ENCODE data around the gene ADCY9.
A peak's percentile ranks its signal among the peaks of the same experiment; 100 is the strongest.
"Not testable (repeated sequence)": the region's sequence is repeated elsewhere in the genome, so short reads cannot be mapped to it uniquely, and the experiment has no call there.

The ADCY9 gene

DNA sequence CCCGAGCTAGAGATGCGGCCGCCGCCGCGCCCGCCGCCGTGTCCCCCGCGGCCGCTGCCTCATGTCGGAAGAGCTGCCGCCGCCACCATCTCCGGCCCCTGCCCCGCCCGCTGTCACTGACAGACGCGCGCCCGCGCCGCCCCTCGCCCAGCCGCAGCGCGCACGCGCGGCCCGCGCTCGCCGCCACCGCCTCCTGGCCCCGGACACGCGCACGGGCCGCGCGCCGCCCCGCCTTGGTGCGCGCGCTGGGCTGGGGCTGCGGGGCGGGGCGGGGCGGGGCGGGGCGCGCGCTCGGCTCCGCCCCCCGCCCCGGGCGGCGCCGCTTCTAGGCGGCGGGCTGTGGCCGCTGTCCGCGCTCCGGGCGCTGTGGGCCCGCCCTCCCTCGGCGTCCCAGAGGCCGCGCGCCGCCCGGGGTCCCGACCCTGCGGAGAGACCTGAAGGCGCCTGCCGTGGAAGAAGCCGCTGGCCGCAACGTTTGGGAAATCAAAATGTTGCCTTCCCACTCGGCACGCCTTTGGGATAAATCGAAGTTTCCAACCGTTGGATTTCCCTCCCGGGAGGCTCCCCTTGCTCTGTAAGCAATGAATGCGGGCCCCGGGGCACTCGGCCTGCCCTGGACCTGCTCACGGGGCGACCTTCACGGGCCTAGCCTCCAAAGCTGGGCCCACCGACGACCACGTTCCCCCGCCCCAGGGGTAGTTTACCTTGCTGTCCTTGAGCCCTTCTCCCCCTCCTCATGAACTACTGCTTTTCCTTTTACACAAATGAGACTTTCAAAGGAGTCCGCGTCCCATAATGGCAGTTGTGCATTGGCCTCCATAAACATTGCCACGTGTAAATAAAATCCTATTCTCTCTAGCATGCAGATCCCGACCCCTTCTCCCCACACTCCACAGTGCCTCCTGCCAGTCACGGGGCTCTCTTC, at the start of gene ADCY9:
TSS of gene ADCY9 (minus strand) at position 118 of the 925 bp plus-strand sequence. CDS start 1,000 bp downstream, outside the sequence.
- DNase-seq, result peak; percentile 21 to 63

DNA sequence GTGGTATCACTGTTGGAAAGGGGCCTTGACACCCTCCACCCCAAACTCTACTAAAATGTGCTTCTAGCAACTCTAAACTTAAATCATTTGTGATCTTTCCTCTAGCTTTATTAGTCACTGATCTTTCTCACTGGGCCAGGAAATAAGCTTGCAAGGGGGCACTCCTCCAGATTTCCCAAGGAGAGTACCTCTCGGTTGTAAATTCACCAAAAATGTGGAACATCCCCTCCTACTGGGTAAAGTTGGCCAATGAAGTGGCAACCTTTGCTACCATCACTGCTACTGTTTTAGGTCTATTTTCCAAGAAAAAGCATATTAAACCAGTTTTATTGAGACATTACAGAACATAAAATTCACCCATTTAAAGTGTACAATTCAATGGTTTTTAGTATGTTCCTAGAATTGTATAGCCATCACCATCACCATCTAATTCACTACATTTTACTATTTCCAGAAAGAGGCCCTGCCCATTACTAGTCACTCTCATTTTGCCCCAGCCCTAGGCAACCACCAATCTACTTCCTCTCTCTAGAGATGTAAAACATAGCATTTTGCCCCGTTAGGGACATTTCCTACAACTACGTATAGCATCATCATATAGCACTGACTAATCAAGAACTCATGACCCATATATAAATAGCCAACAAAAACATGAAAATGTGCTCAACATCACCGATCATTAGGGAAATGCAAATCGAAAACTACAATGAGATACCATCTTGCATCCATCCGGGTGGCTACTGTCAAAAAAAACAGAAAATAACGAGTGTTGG, 44.6 kb upstream of the ADCY9 start:
- DNase-seq, result no peak

DNA sequence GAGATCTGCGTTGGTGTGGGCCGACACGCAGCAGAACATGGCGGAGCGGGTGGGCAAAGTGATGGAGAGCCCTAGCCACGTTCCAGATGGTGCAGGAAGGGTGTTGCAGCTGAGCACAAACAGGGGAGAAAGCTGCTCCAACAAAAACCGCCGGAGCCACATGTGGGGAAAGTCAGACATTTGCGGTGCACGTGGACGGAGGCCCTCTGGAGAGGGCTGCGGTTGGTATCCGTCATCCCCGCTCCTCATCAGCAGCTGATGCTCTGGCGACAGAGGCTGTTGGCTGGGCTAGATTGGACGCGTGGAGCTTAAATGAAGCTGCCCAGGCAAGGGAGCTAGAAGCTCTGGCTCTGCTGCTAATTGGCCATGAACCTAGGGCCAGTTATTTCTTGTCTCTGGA, 43.5 kb upstream of the ADCY9 start:
- DNase-seq, result no peak

DNA sequence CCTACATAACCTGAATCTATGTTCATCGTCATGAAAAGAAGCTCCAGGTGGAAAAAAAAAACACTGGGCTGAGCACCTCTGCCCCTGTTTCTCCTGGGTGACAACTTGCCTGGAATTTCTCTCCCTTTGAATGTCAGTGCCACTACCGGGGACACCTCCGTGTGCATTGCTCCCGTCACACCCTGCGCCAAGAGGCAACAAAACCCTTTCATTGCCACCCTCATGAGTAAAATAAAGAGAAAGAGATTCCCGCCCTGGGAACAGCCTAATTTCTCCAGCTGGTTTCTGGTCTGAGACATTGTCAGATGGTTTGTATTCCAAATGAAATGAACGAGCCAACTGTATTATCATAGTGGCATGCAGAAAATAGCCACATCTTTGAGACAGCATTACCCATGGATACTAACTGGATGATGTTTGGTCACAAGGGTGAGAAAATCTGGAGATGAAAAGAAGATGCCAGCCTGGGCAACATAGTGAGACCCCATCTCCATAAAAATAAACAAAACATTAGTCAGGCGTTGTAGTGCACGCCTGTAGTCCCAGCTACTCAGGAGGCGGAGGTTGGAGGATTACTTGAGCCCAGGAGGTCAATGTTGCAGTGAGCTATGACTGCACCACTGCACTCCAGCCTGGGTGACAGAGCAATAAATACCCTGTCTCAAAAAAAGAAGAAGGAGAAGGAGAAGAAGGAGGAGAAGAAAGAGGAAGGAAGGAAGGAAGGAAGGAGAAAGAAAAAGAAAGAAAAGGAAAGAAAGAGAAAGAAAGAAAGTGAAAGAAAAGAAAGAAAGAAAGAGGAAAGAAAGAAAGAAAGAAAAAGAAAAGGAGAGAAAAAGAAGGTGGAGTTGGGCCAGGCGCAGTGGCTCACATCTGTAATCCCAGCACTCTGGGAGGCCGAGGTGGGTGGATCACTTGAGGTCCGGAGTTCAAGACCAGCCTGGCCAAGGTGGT, 42.2 kb upstream of the ADCY9 start:
- DNase-seq, result no peak

DNA sequence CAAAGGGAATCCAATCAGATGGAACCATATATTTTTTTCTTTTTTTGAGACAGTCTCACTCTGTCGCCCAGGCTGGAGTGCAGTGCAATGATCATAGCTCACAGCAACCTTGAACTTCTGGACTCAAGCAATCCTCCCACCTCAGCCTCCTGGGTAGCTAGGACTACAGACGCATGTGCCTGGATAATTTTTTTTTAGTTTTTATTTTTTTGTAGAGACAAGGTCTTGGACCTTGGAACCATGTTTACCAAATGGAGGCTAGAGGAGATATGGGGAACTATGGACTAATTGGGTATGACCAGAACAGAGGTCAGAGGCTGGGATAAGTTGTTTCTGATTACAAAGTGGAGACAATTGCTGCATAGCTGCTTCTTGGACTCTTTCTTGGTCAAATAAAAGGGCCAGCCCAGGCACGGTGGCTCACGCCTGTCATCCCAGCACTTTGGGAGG, 41.2 kb upstream of the ADCY9 start:
- DNase-seq, result no peak

DNA sequence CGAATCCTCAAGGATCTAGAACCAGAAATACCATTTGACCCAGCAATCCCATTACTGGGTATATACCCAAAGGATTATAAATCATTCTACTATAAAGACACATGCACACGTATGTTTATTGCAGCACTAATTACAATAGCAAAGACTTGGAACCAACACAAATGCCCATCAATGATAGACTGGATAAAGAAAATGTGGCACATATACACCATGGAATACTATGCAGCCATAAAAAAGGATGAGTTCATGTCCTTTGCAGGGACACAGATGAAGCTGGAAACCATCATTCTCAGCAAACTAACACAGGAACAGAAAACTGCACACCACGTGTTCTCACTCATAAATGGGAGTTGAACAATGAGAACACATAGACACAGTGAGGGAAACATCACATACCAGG, 40.3 kb upstream of the ADCY9 start:
- not testable (repeated sequence) for DNase-seq

DNA sequence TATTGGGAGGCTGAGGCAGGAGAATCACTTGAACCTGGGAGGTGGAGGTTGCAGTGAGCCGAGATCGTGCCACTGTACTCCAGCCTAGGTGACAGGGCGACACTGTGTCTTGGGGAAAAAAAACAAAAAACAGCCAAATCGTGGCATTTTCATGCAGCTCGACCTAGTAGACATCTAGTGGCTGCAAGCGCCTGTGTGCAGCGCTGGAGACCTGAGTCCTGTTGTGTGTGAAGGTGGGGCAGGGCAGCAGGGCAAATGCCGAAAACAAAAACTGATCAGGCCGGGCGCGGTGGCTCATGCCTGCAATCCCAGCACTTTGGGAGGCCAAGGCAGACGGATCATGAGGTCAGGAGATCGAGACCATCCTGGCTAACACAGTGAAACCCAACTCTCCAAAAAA, 37.1 kb upstream of the ADCY9 start:
- not testable (repeated sequence) for DNase-seq

DNA sequence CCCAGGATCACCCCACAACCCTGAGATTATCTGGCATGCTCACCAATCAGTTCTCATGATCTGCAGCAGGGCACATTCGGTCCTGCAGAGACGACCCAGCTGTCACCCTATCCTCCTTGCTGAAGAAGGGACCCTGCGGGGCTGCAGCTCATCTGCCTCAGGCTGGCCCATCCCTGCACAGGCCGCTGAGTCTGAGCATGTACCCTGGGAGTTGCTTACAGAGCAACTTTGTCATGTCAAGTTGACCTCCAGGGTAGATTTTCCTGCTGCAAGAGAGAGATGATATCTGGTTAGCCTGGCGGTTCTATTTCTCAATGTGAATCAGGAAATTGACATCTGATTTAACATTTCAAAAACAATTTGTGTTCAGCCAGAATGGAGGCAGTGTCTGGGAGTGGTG, 36.0 kb upstream of the ADCY9 start:
- no peak for DNase-seq

DNA sequence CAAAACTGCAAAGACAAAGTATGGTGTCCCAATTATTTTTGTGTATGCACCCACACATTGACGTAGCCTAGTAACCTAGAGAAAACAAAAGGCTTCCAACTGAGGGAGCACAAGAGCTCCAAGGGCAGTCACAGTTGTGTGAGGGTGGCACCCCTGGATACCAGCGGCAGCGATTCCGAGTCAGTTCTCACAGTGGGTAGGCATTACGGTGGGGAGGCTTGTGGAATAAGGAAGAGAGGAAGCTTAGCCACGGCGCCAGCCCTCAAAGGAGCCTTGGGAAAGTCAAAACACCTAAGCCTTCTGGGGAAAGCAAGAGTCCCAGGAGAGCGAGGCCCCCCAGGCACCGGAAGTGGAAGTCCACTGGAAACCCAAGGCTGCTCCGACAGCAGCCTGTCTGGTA, 31.0 kb upstream of the ADCY9 start:
- DNase-seq, result no peak

DNA sequence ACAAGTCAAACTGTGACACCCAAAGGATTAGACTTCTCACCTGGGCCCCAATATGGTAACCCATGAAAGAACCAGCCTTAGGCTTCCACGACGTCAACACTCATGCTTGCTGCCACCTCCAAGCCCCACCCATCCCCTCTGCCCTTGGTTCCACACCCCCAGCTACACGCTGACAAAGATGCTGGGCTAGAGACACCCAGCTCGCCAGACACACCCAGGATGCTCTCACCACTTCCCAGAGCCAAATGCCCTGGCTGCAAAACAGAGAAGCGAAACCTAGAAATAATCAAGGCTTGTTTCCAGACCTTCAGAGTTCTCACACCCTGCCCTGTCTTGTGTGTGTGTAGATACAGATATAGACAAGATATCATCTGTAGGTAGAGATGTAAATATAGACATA, 26.0 kb upstream of the ADCY9 start:
- no peak for DNase-seq

DNA sequence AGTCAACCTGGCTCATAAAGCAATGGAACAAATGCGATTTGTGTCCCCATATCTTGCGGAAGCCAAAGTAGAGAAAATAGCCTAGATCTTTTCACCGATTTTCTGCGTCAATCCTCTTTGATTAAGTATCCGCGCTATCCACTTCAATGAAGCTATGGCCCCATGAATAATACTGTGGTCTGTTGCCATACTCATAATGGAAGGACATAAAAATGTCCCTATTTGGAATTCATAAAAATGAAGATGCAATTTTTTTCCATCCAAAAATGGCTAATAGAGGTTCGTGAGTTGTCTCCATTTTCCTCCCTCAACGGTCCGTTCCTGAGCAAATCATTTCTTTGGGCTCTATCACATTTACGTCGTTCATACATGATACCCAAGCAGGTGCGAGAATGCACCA, 25.4 kb upstream of the ADCY9 start:
- DNase-seq, result no peak

DNA sequence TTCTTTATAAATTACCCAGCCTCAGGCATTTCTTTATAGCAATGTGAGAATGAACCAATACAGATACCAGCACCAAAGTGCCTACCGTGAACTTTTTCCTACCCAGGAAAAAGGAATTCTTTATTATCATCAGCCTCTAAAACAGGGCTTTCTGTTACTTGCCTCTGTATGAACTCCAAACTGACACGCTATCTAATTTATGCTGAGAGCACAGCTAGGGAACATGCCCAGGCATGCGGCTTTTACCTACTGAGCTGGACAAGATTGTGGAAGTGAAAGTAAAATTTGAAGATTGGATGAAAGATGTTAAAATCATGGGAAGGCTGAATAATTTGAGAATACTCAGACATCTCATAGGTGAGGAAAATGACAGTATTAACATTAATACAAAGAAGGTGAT, 24.4 kb upstream of the ADCY9 start:
- peak in 1 of 2 experiments; percentile 1 for DNase-seq

DNA sequence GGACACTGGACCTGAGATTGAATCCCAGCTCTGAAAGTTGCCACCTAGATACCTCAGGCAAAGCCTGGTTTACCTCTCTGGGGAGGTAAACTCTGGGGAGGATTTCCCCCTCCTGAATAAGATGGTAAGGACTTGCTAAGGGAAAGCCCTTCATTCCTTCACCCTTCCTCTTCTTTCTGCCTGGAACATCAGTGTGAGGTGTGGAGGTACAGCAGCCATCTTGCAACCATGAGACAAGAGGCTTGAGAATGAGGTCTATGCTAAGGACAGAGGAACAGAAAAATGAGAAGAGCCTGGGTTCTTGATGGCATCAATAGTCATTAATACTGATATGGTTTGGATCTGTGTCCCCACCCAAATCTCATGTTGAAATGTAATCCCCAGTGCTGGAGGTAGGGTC, 23.7 kb upstream of the ADCY9 start:
- DNase-seq, result no peak

DNA sequence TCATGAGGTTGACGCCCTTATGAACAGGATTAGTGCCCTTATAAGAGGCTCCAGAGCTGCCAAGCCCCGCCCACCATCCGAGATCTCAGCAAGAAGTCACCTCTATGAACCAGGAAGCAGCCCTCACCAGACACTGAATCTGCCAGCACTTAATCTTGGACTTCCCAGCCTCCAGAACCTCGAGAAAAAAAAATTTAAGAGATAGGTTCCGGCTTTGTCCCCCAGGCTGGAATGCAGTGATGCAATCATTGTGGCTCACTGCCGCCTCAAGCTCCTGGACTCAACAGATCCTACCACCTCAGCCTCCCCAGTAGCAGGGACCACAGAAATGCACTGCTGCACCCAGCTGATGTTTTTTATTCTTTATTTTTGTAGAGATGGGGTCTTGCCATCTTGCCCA, 22.5 kb upstream of the ADCY9 start:
- DNase-seq, result no peak

DNA sequence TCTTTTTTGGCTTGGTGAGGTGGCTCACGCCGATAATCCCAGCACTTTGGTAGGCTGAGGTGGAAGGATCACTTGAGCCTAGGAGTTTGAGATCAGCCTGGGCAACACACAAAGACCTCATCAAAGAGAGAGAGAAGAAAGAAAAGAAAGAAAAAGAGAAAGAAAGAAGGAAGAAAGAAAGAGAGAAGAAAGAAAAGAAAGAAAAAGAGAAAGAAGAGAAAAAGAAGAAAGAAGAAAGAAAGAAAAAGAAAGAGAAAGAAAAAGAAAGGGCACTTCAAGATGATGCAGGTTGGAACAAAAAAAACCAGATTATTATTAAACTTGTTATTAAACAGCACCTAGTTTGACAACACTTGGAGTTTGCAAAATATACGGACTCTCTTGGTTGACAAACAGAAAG, 21.2 kb upstream of the ADCY9 start:
- DNase-seq, result no peak

DNA sequence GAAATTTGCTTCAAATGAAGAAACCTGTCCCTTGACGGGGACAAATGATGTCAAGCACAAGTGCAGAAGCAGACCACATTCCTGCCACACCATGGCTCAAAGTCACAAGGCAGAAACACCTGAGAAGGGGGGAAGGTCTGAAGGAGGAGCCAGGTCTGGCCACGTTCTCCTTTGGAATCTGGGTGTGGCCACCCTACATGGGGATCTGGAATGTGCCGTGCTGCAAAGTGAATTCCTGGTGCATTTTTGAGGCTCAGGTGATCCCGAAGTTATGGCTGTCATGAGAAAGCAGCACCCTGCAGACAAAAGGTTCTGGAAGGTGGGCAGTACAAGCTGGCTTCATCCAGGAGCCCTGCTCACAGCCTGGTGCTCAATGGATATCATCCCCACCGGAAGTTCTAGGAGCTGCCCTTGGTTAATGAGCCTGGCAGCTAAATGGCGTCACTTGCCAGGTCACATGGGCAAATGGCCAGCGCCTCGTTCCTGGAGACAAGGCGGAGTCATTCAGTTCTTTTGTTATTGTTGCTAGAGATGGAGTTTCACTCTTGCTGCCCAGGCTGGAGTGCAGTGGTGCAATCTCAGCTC, 20.1 kb upstream of the ADCY9 start:
- DNase-seq, result no peak

DNA sequence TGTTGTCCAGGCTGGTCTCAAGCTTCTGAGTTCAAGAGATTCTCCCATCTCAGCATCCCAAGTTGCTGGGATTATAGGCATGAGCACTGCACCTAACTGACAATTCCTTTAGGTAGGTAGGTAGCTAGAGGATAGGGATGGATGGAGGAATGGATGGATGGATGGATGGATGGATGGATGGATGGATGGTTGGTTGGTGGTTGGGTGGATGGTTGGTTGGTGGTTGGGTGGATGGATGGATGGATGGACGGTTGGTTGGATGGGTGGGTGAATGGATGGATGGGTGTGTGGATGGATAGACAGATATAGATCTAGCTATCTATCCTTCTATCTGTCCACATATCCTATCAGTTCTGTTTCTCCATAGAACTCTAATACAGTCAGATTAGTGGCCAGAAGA, 19.3 kb upstream of the ADCY9 start:
- DNase-seq, result no peak

DNA sequence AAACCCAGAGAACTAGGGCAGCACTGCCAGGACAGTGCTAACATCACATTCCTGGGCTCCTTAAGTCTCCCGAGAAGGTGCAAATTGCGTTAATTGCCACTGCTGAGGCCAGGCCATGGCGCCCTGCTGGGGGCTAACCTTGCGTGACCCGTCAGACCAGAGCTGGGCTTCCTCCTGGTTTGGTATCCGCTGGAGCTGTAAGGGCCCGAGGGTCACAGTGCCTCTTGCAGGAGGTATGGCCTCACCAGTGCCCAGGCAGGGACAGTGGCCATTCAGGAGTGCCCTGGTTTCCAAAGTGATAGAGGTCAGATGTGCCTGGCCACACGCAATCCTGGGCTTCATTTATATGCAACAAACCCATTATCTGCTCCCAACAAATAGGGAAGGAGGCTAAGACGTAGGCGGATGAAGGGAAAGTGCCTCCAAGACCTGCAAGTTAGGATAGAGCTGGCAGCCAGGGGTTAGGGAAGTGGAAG, 17.7 kb upstream of the ADCY9 start:
- DNase-seq, result no peak

DNA sequence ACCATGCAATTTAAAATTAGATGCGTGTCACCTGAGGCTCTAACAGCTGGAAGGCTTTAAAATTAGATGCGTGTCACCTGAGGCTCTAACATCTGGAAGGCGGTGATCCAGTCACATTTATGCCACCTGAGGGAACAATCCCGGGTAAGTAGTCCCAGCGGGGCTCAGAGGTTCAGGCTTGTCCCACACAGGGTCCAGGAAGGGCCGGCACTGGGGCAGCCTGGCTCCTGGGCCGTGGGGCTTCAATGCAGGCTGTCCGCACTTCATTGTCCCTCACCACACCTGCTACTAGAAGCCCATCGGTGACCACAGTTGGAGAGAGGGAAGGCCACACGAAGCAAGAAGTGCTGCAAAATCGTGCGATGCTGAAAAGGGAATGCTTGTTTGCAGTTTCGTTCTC, 15.4 kb upstream of the ADCY9 start:
- DNase-seq, result no peak

DNA sequence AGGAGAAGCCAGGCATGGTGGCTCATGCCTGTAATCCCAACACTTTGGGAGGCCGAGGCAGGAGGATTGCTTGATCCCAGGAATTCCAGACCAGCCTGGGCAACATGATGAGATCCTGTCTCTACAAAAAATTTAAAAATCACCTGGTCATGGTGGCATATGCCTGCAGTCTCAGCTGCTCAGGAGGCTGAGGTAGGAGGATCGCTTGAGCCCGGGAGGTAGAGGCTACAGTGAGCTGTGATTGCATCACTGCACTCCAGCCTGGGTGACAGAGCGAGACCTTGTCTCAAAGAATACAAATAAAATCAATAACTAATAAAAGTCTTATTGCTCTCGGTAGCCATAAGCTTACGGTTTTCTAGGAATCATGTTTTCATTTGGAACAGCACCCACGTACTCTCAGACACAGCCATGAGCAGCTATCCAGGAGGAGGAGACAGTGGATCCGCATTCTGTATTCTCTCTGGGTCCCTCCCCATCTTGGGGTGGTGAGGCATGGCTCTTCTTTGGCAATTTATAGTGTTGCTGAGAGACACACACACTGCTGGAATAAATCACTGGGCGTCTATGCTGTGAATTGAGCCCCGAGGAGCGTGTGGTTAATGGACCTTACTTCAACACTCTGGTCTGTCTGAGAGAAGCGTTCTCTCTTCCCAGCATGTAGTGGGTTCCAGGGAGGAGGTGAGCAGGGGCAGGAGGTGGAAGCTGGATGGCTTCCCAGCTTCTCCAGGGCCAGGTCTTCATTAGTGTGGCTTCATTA, 8.5 kb upstream of the ADCY9 start:
- no peak for DNase-seq

DNA sequence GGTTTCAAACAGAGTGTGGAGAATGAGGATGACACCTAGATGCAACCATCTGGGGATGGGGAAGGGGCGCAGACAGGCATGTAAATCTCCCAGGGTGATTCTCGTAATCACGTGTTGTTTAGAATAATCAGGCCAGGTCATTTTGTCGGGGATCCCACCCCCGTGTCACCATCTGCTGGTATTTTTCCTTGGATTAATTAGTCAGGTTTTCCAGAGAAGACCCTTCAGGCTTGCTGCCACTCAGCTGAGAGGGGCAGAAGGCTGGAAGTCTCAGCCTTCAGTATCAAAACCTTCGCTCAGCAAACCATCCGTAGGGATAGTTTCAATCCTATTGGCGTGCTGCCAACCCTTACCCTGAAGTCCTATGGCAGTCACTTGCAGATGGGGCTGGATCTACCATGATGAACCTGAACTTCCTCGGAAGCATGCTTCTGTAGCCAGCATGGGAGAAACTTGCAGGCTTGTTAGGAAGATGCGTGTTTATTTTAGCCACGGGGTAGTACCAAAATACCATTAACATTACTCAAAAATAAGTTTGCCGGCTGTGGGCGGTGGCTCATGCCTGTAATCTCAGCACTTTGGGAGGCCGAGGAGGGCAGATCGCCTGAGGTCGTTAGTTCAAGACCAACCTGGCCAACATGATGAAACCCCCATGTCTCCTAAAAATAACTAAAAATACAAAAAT, 7.5 kb upstream of the ADCY9 start:
- no peak for DNase-seq
